OCI-LY3 (cell line): ENCODE data around the gene ATP10D.

ENCODE experiments used
- H2AFZ ChIP-seq: fragments of 200-600, 300-600 bp; shearing (Covaris generic); 2 replicates; pipeline ENCODE4 v1.6.0; 2014; ENCODE audit warnings: antibody characterized with exemption, low read depth, low read length
- H3K27ac ChIP-seq: fragments of 200-600, 300-600 bp; sonication (generic); 2 replicates; pipeline ENCODE4 v1.5.1; 2014; ENCODE audit warnings: mild to moderate bottlenecking, low read length, moderate library complexity, mixed read lengths
- H3K27me3 ChIP-seq: fragments of 200-600, 300-600 bp; sonication (generic); 2 replicates; pipeline ENCODE4 v1.6.1; 2014; ENCODE audit warnings: low read depth, low read length, mixed read lengths
- H3K36me3 ChIP-seq: fragments of 200-600, 300-600 bp; sonication (generic); replicated peaks from 2 replicates; pipeline ENCODE3; 2014; ENCODE audit warnings: low read depth, low read length, mixed read lengths
- H3K4me1 ChIP-seq: fragments of 300-600, 200-600 bp; sonication (generic); 2 replicates; pipeline ENCODE4 v1.6.1; 2014; ENCODE audit warnings: low read length, mixed read lengths
- H3K4me2 ChIP-seq: fragments of 200-600, 300-600 bp; sonication (generic); 2 replicates; pipeline ENCODE4 v1.6.1; 2014; ENCODE audit warnings: low read length, mixed read lengths
- H3K4me3 ChIP-seq: fragments of 300-600, 200-600 bp; sonication (generic); 2 replicates; pipeline ENCODE4 v1.5.1; 2014; ENCODE audit warnings: antibody characterized with exemption, mild to moderate bottlenecking, low read length, moderate library complexity
- H3K79me2 ChIP-seq: fragments of 300-600, 200-600 bp; shearing (Covaris generic); 2 replicates; pipeline ENCODE4 v1.6.1; 2014; ENCODE audit warnings: mild to moderate bottlenecking, low read length, mixed read lengths
- H3K9ac ChIP-seq: fragments of 300-600, 200-600 bp; shearing (Covaris generic); 2 replicates; pipeline ENCODE4 v1.6.0; 2014; ENCODE audit warnings: mild to moderate bottlenecking, low read length, moderate library complexity
- H3K9me3 ChIP-seq: fragments of 200-600, 300-600 bp; shearing (Covaris generic); 2 replicates; pipeline ENCODE4 v1.6.1; 2014; ENCODE audit warnings: low read length, mixed read lengths; ENCODE audit not compliant: insufficient read depth
- H4K20me1 ChIP-seq: fragments of 200-600, 300-600 bp; sonication (generic); 2 replicates; pipeline ENCODE4 v1.6.1; 2016; ENCODE audit warnings: low read length, mixed read lengths; ENCODE audit not compliant: insufficient read depth
- CTCF ChIP-seq: fragments of 200-600, 300-600 bp; sonication (generic); IDR thresholded peaks from 2 replicates; pipeline ENCODE4 v1.5.1; 2014; ENCODE audit warnings: antibody characterized with exemption, low read length, low read depth
- EZH2phosphoT487 ChIP-seq: fragments of 200-600 bp; shearing (Covaris generic); IDR thresholded peaks from 2 replicates; pipeline ENCODE4 v1.6.1; 2018; ENCODE audit warnings: antibody characterized with exemption, mixed run types, low read depth

Gene ATP10D

GRCh38 chr4:47471591-47471990, 13.5 kb upstream of the ATP10D start:
- Histone ChIP-seq H3K4me1 (peaks cover 5% of the 10 kb centered on the region), H3K27me3 (no peaks in the 10 kb centered on the region), H2AFZ (no peak overlapping the region), H3K9me3 (no peaks in the 10 kb centered on the region), H3K4me3 (no peak overlapping the region), H3K27ac (no peak overlapping the region), H3K4me2 (no peak overlapping the region), H3K79me2 (no peaks in the 10 kb centered on the region), H4K20me1 (no peaks in the 10 kb centered on the region), H3K36me3 (no peaks in the 10 kb centered on the region), H3K9ac (no peak overlapping the region)
- TF ChIP-seq CTCF (no peak), EZH2phosphoT487 (no peak)

DNA sequence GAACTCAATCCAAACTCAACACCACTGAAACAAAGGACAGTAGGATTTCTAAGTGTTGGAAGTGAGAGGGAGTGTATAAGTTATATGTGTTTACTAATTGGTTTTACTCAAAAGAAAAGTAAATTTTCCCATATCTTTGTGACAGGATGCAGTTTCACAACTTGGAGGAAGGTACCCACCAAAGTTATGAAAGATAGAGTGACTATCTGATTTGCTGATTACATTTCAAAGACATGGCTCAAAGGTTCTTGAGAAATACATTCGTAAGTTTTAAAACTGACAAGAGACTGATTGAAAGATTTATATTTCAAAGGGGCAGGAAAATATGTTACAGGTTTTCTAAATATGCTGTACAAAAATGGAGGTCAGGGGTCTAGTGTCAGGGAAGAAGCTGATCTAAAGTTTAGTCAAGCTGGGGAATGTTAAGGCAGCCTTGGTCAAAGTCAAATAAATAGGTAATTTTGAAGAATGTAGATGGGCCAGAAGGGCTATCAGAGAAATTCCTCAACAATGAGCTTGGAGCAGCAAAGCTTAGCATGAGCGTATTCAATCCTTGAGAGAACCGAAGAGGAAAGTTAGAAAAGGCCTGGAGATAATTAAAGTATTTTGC, 11.8 kb upstream of the ATP10D start:
- no peak overlapping the region for H3K9ac ChIP-seq

GRCh38 chr4:47474799-47475198, 10.3 kb upstream of the ATP10D start:
- no peaks in the 10 kb centered on the region for H3K9me3 ChIP-seq
- no peak for TF ChIP-seq EZH2phosphoT487
- no peak for TF ChIP-seq CTCF
- H4K20me1 ChIP-seq: no peaks in the 10 kb centered on the region
- no peak overlapping the region for H2AFZ ChIP-seq
- no peaks in the 10 kb centered on the region for H3K79me2 ChIP-seq
- H3K4me2 ChIP-seq: no peak overlapping the region
- no peak overlapping the region for H3K9ac ChIP-seq
- no peak overlapping the region for H3K27ac ChIP-seq
- H3K27me3 ChIP-seq: no peaks in the 10 kb centered on the region
- H3K4me3 ChIP-seq: no peak overlapping the region
- H3K4me1 ChIP-seq: no peaks in the 10 kb centered on the region
- H3K36me3 ChIP-seq: no peaks in the 10 kb centered on the region

More for the DNA sequence above, 11.8 kb upstream of the ATP10D start:
- H3K9me3 ChIP-seq: no peaks in the 10 kb centered on the region
- no peaks in the 10 kb centered on the region for H3K79me2 ChIP-seq
- no peaks in the 10 kb centered on the region for H3K27me3 ChIP-seq
- H4K20me1 ChIP-seq: no peaks in the 10 kb centered on the region
- no peaks in the 10 kb centered on the region for H3K36me3 ChIP-seq
- no peak overlapping the region for H3K27ac ChIP-seq
- H3K4me3 ChIP-seq: no peak overlapping the region
- TF ChIP-seq EZH2phosphoT487: no peak
- no peak for TF ChIP-seq CTCF
- no peak overlapping the region for H3K4me2 ChIP-seq
- no peaks in the 10 kb centered on the region for H3K4me1 ChIP-seq
- H2AFZ ChIP-seq: no peak overlapping the region

- Histone ChIP-seq H2AFZ (no peak overlapping the region), H3K4me1 (no peaks in the 10 kb centered on the region), H3K4me2 (no peak overlapping the region), H3K79me2 (no peaks in the 10 kb centered on the region), H3K27me3 (no peaks in the 10 kb centered on the region), H3K9me3 (no peaks in the 10 kb centered on the region), H4K20me1 (no peaks in the 10 kb centered on the region), H3K36me3 (no peaks in the 10 kb centered on the region), H3K27ac (no peak overlapping the region), H3K9ac (no peak overlapping the region), H3K4me3 (no peak overlapping the region)
- TF ChIP-seq EZH2phosphoT487: no peak
- no peak for TF ChIP-seq CTCF
These were observed 9.7 kb upstream of the ATP10D start for GRCh38 chr4:47475411-47475810.
